HepG2 (cell line): ENCODE results near the gene NSFL1C. TPM values are rescaled to one million over a fixed set of nuclear protein-coding genes. Genes with fewer than 3 reads are reported as not detected.

Source experiments
- ATF7-NPFF ChIP-seq: sonication (generic); formaldehyde crosslinking; IDR thresholded peaks from 2 replicates; pipeline ENCODE4 v1.8.1; 2023; ENCODE audit warnings: mild to moderate bottlenecking, low read depth, missing genetic modification reagents, moderate library complexity
- BATF2 ChIP-seq: sonication (generic); formaldehyde crosslinking; IDR thresholded peaks from 2 replicates; pipeline ENCODE4 v1.8.0; 2022; ENCODE audit warnings: mild to moderate bottlenecking, missing genetic modification reagents, moderate library complexity
- GATA4 ChIP-seq: sonication (generic); IDR thresholded peaks from 2 replicates; pipeline ENCODE4 v1.6.1; 2016; ENCODE audit warnings: antibody characterized with exemption, low read depth, borderline replicate concordance
- HES4 ChIP-seq: sonication (generic); formaldehyde crosslinking; IDR thresholded peaks from 2 replicates; pipeline ENCODE4 v1.9.0; 2021; ENCODE audit warnings: mild to moderate bottlenecking, missing genetic modification reagents, borderline replicate concordance
- HMGXB4 ChIP-seq, 2 experiments: sonication (generic) in 1 of 2; formaldehyde crosslinking in 1 of 2; IDR thresholded peaks; 2 replicates each; pipeline versions ENCODE4 v1.4.0 to v1.6.1; 2018 to 2020; ENCODE audit warnings: missing genetic modification reagents in 2 of 2, borderline replicate concordance in 1 of 2, low read depth in 1 of 2, mild to moderate bottlenecking in 1 of 2, missing biosample characterization in 1 of 2
- TFDP2 ChIP-seq: sonication (generic); formaldehyde crosslinking; IDR thresholded peaks from 2 replicates; pipeline ENCODE4 v1.4.0; 2020; ENCODE audit warnings: missing genetic modification reagents
- ZNF232 ChIP-seq: sonication (generic); formaldehyde crosslinking; IDR thresholded peaks from 2 replicates; pipeline ENCODE4 v1.4.0; 2020; ENCODE audit warnings: missing genetic modification reagents, borderline replicate concordance
- ZNF264 ChIP-seq: sonication (generic); formaldehyde crosslinking; IDR thresholded peaks from 2 replicates; pipeline ENCODE4 v1.4.0; 2020; ENCODE audit warnings: missing genetic modification reagents
- ZNF350 ChIP-seq: sonication (generic); formaldehyde crosslinking; IDR thresholded peaks from 2 replicates; pipeline ENCODE4 v1.4.0; 2020; ENCODE audit warnings: mild to moderate bottlenecking, low read depth, missing genetic modification reagents, borderline replicate concordance
- ZNF512 ChIP-seq: sonication (generic); formaldehyde crosslinking; IDR thresholded peaks from 2 replicates; pipeline ENCODE4 v1.4.0; 2020; ENCODE audit warnings: mild to moderate bottlenecking, missing genetic modification reagents
- ZNF597 ChIP-seq: sonication (generic); formaldehyde crosslinking; IDR thresholded peaks from 2 replicates; pipeline ENCODE4 v1.5.0; 2020; ENCODE audit warnings: missing genetic modification reagents
- ZNF629 ChIP-seq: sonication (generic); formaldehyde crosslinking; conservative IDR thresholded peaks from 2 replicates; pipeline ENCODE4 v1.5.0; 2020; ENCODE audit warnings: missing genetic modification reagents
- ZNF883 ChIP-seq: sonication (generic); formaldehyde crosslinking; IDR thresholded peaks from 2 replicates; pipeline ENCODE4 v1.5.1; 2020; ENCODE audit warnings: mild to moderate bottlenecking, missing genetic modification reagents; ENCODE audit errors: not compliant biosample characterization
- polyA plus RNA-seq, 8 experiments: library from polyadenylated mRNA; depleted of rRNA in 3 of 8; stranded (reverse) in 7 of 8; unstranded in 1 of 8; fragments of >200 nt; fragmentation: Illumina TruSeq in 4 of 8; extraction: Trizol in 4 of 8; gene quantifications; 2 replicates each; pipeline versions ENCODE4 v1.2.1 to v1.2.3, GENCODE V29; 2011 to 2016; ENCODE audit warnings: low read depth in 4 of 8, missing spikeins in 1 of 8, mixed read lengths in 1 of 8; ENCODE audit not compliant: insufficient read depth in 1 of 8
- total RNA-seq, 5 experiments: library from RNA; depleted of rRNA; stranded (reverse); fragments of >200 nt; fragmentation: Illumina TruSeq; extraction: Trizol; gene quantifications; 2 replicates each; pipeline ENCODE4 v1.2.3, GENCODE V29; 2016; ENCODE audit warnings: low read depth in 1 of 5

The NSFL1C gene
- total and polyA plus RNA-seq, 2 of the 13 experiments (the other 11 are each of a cell fraction or from before 2014, with no cell fraction given) = 22.9 to 62.7 TPM

GRCh38 chr20:1392443-1392692 is 74.3 kb downstream of the NSFL1C start (continued):
- TF ChIP-seq BATF2 (CRISPR knock-in tag) (no peak), ZNF232 (CRISPR knock-in tag) (0 out of 2 replicates have a peak, but pooled peaks have one; percentile 5), ZNF512 (no peak; the same call in 1 of the 2 replicates), ZNF883 (CRISPR knock-in tag) (peak; percentile 37), ATF7-NPFF (CRISPR knock-in tag) (no peak), HES4 (CRISPR knock-in tag) (peak; percentile 19; the same call in 1 of the 2 replicates), ZNF350 (CRISPR knock-in tag) (no peak), ZNF597 (CRISPR knock-in tag) (no peak), TFDP2 (no peak), HMGXB4 (CRISPR knock-in tag; IDR thresholded peaks at IDR 0.05; ENCODE audit: borderline replicate concordance in 1 of 2, low read depth in 1 of 2) (no peak; a peak in 1 of 4 replicates), ZNF629 (CRISPR knock-in tag) (peak; percentile 97), ZNF264 (0 out of 2 replicates have a peak, but pooled peaks have one; percentile 35), GATA4 (no peak)
